Retinal pigment epithelial cell (primary cell): ENCODE data around the gene TCERG1.

Source experiments
- DNase-seq: peaks from one replicate; pipeline ENCODE4 v3.0.0-alpha.2; 2010; ENCODE audit warnings: low read depth
- H3K4me3 ChIP-seq: 2 replicates; pipeline ENCODE4 v1.5.1; 2011; ENCODE audit warnings: mild to moderate bottlenecking, low read length, control low read depth, moderate library complexity
- CTCF ChIP-seq: conservative IDR thresholded peaks from 2 replicates; pipeline ENCODE4 v1.5.1; 2011; ENCODE audit warnings: low read depth, low read length, control low read depth, inconsistent platforms

The TCERG1 gene

GRCh38 chr5:146446861-146447733, at the start of gene TCERG1:
TSS of gene TCERG1 (plus strand) at chr5:146447333. CDS start at chr5:146447350, 17 bp downstream.
- peak; percentile 100 for DNase-seq
- TF ChIP-seq CTCF = peak; percentile 76
- peak within 1 kb of the TSS; percentile 95 for H3K4me3 ChIP-seq

GRCh38 chr5:146398826-146399225, 48.3 kb upstream of the TCERG1 start:
- no peak for DNase-seq
- no peak overlapping the region for H3K4me3 ChIP-seq
- TF ChIP-seq CTCF = no peak

DNA sequence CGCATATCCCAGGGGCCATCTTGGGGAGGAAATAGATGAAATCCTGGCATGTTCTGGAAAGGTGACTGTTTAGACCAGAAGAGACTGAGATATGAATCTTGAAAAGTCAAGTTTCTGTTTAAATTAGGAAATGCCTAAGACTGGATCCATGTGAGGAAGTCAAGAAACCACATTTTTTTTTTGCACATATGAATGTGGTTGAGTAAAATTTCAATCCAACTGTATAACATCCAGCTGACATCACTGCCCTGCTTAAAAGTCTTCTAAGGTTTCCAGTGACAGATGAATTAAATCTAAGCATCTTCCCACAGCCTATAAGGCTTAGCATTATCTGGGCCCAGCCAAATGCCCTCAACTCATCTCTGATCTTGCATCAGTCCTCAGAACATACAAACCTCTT, 47.7 kb upstream of the TCERG1 start:
- no peak for TF ChIP-seq CTCF
- H3K4me3 ChIP-seq = no peak overlapping the region
- no peak for DNase-seq

DNA sequence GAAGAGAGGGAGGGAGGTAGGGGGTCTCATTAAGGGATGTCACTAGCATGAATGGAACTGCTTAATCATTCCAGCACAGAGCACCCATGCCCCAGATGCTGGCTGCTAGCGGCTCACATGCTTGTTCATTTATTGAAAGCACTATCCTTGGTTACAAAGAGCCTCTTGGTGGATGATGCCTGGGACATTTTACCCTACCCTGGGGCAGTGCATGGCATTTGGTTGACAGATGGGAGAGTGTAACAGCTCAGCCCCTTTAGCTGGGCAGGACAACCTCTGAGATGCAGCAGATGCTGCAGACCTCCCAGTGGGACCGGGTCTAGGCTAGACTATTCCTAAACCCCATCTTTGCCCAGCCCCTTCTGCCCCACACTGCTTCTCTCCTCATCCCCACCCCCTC, 46.9 kb upstream of the TCERG1 start:
- no peak overlapping the region for H3K4me3 ChIP-seq
- DNase-seq = no peak
- no peak for TF ChIP-seq CTCF

DNA sequence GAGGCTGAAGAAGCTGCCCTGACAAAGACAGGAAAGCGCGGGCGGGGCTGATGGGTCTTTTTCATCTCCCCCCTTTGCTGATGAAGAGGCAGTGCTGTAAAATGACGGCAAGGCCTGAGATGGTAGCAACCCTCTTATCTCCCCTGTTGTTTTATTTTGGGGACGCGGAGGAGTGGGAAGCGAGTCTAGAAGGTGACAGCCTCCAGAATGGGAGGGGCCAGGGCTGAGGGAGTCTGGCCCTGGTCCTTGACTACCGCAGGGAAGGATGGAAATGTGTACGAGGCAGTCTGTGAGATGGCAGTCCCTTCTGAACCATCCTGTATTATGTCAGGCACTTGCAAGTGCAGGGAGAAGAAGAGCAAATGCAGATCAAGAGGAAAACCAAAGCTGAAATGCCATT, 46.1 kb upstream of the TCERG1 start:
- TF ChIP-seq CTCF = no peak
- no peak for DNase-seq
- H3K4me3 ChIP-seq = no peak overlapping the region

- TF ChIP-seq CTCF = no peak
- H3K4me3 ChIP-seq = no peak overlapping the region
- DNase-seq = no peak
Measured at GRCh38 chr5:146402949-146403348, 44.2 kb upstream of the TCERG1 start.

DNA sequence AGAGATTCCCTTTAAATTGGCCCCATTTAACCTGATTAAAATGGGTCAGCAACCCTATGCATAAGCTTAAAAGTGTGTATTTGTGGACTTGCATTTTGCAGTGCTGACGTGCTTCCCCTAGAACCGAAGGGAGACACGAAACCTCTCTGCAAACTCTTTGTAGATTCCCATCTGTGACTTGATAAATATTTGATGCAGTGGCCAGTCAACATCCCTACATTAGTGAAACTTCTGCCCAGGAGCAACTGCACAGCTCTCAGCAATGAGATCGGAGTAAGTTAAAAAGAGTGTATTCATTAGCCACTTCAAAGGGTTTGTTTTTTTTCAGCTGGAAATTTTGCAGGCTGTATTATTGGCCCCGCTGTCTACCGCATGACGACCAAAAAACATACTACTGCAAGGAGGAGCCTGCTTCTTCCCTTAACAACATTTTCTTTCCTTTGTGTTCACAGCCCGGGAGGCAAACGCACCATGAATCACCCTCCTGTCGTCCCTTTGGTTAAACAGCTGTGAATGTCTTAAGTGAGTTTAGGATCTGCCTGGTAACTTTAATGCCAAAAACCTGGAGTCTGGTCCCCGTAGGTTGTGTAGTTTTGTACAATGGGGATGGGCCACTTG, 38.0 kb upstream of the TCERG1 start:
- H3K4me3 ChIP-seq = no peak overlapping the region
- no peak for DNase-seq
- no peak for TF ChIP-seq CTCF
